ENCODE data around the gene TIMM22. TPM values are rescaled to one million over a fixed set of nuclear protein-coding genes. Genes with fewer than 3 reads are reported as not detected.

The TIMM22 gene
- total and polyA plus RNA-seq, 2 of the 4 experiments (the other 2 are of a cell fraction) = 12.7 to 12.9 TPM

DNA sequence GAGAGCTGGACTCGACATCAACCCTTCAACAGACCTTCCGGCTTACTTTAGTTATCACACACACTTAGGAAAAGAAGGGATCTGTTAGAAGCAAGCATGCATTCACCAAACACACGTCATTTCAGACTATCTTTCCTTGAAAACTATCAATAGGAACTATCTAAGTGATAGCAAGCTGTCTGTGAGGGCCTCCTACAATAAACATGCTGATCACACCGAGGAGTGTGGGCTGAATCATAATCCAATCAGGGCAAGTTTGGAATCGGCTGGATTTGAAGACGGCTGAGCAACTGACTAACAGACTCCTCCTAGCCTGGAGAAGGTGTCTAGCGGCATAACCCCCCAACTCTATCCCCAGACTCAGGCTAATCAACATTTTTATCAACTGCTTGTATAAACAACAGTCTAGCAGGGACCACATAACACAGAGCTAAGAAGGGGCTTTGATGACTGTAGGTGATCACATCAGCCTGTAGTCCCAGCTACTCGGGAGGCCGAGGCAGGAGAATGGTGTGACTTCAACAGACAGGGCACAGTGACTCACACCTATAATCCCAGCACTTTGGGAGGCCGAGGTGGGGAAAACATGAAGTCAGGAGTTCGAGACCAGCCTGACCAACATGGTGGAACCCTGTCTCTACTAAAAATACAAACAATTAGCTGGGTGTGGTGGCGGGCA, 31.5 kb upstream of the TIMM22 start:
- Histone ChIP-seq H3K4me1 (ENCODE audit: control insufficient read depth, insufficient read depth, low read length) (peaks cover 25% of the 10 kb centered on the region), H2BK20ac (ENCODE audit: low read depth, low read length) (0 out of 2 replicates have a peak overlapping the region, but pooled peaks have one; percentile 6), H2AFZ (replicated peaks; ENCODE audit: low read length, poor library complexity) (no peak overlapping the region), H2BK15ac (ENCODE audit: low read depth, low read length) (no peak overlapping the region), H3K56ac (ENCODE audit: extremely low read depth, insufficient read depth, low read length) (no peak overlapping the region), H3K9me3 (ENCODE audit: control insufficient read depth, insufficient read depth, low read length) (no peaks in the 10 kb centered on the region), H3K14ac (replicated peaks; ENCODE audit: low read depth, low read length) (peak overlapping the region; percentile 8), H4K5ac (ENCODE audit: low read depth, low read length) (no peak overlapping the region; the same call in 1 of the 2 replicates), H2BK5ac (ENCODE audit: low read depth, low read length, poor library complexity, severe bottlenecking) (no peak overlapping the region), H3K4me3 (ENCODE audit: insufficient read depth, low read depth, low read length) (no peak overlapping the region), H3K27me3 (ENCODE audit: control insufficient read depth, insufficient read depth, low read length) (no peaks in the 10 kb centered on the region), H4K8ac (ENCODE audit: low read depth in 2 of 2, low read length in 2 of 2) (peak overlapping the region in 1 of 2 experiments; percentile 48; a peak in 2 of 4 replicates), H3K36me3 (ENCODE audit: control insufficient read depth, insufficient read depth, low read length) (peaks cover 10% of the 10 kb centered on the region; the same call in 1 of the 2 replicates), H2AK5ac (ENCODE audit: low read depth, low read length) (peak overlapping the region; percentile 54; the same call in 1 of the 2 replicates), H3K23ac (ENCODE audit: low read depth, low read length) (peak overlapping the region; percentile 28; the same call in 1 of the 2 replicates), H2BK120ac (ENCODE audit: low read depth, low read length) (no peak overlapping the region), H3K18ac (ENCODE audit: low read depth, low read length) (peak overlapping the region; percentile 8; the same call in 1 of the 2 replicates), H3K79me1 (ENCODE audit: low read depth in 1 of 2, low read length in 2 of 2) (peaks cover 31 to 85% of the 10 kb centered on the region in 2 experiments), H3K9me1 (ENCODE audit: insufficient read depth, low read length) (peaks cover 9% of the 10 kb centered on the region; the same call in 1 of the 2 replicates), H3K4me2 (ENCODE audit: low read depth, low read length) (peak overlapping the region; percentile 48), H3K27ac (ENCODE audit: insufficient read depth, low read length) (peak overlapping the region; percentile 24; the same call in 1 of the 2 replicates), H3K9ac (ENCODE audit: low read depth, low read length) (no peak overlapping the region; the same call in 1 of the 2 replicates), H4K20me1 (ENCODE audit: insufficient read depth, low read length) (peaks cover 89% of the 10 kb centered on the region), H4K91ac (ENCODE audit: insufficient read depth, low read depth, low read length) (no peak overlapping the region), H3K4ac (ENCODE audit: low read depth, low read length) (peak overlapping the region; percentile 28; the same call in 1 of the 2 replicates), H2AK9ac (replicated peaks; ENCODE audit: low read depth, low read length, poor library complexity) (no peak overlapping the region)
- ChIA-PET CTCF (no interaction called here), POLR2A (ENCODE audit: unreplicated experiment) (interaction anchor here (0.6 kb wide), 1 partner anchor 173 kb away, joined by 5 read pairs; no protein-coding TSS in a partner anchor)
- WGBS, 2 experiments (ENCODE audit: extremely low coverage in 2 of 2, insufficient read length in 1 of 2) = 21% methylated on average over 3 of the region's 12 CpGs; no CpG with 5 or more reads in 1 of the 2 experiments
- dilution Hi-C loops (cut with HindIII; ENCODE audit: low sequenced_read_pairs, unreplicated experiment) = no loop called here
- ATAC-seq (ENCODE audit: low read depth) (peak; percentile 70), DNase-seq (peak; percentile 79)
- in situ Hi-C loops (cut with MboI; ENCODE audit: low sequenced_read_pairs) = no loop called here
- TF ChIP-seq MAZ (IDR thresholded peaks at IDR 0.05; ENCODE audit: borderline replicate concordance, low read depth, low read length) = 0 out of 2 replicates have a peak, but pooled peaks have one; percentile 20
- no peak for TF ChIP-seq ELK1 (IDR thresholded peaks at IDR 0.05; ENCODE audit: borderline replicate concordance, low read depth, low read length)
- peak; percentile 57; the same call in 1 of the 2 replicates for TF ChIP-seq BHLHE40 (IDR thresholded peaks at IDR 0.05; ENCODE audit: low read depth, low read length)
- BruUV-seq (replicated peaks) = no TSS peak
- intact Hi-C loops (cut with micrococcal nuclease) = no loop called here
